DOHH2 (cell line): ENCODE measurements around the gene TTC9B.

Source experiments
- H3F3A ChIP-seq: fragments of 200-600 bp; sonication (generic), shearing (Covaris generic); 2 replicates; pipeline ENCODE4 v1.6.0; 2016; ENCODE audit warnings: antibody characterized with exemption, mild to moderate bottlenecking; ENCODE audit not compliant: control insufficient read depth, insufficient read depth
- H3K27ac ChIP-seq: fragments of 200-600 bp; sonication (generic); 2 replicates; pipeline ENCODE4 v1.5.1; 2014; ENCODE audit warnings: low read depth, mild to moderate bottlenecking, low read length, moderate library complexity
- H3K27me3 ChIP-seq: fragments of 200-600 bp; sonication (generic); 2 replicates; pipeline ENCODE4 v1.6.1; 2014; ENCODE audit warnings: mild to moderate bottlenecking, low read length, mixed read lengths; ENCODE audit not compliant: control insufficient read depth
- H3K36me3 ChIP-seq: fragments of 200-600 bp; sonication (generic); 2 replicates; pipeline ENCODE4 v1.6.1; 2014; ENCODE audit warnings: mild to moderate bottlenecking, low read length, moderate library complexity, mixed read lengths; ENCODE audit not compliant: control insufficient read depth
- H3K4me1 ChIP-seq: fragments of 200-600 bp; sonication (generic); 2 replicates; pipeline ENCODE4 v1.6.1; 2014; ENCODE audit warnings: mild to moderate bottlenecking, low read length, mixed read lengths; ENCODE audit not compliant: control insufficient read depth
- H3K4me2 ChIP-seq: fragments of 200-600 bp; sonication (generic); 2 replicates; pipeline ENCODE4 v1.6.0; 2014; ENCODE audit warnings: mild to moderate bottlenecking, low read length, moderate library complexity
- H3K4me3 ChIP-seq: fragments of 200-600 bp; sonication (generic); 2 replicates; pipeline ENCODE4 v1.5.1; 2014; ENCODE audit warnings: mild to moderate bottlenecking, low read length, mixed read lengths
- H3K79me2 ChIP-seq: fragments of 200-600 bp; sonication (generic); 2 replicates; pipeline ENCODE4 v1.6.1; 2014; ENCODE audit warnings: mild to moderate bottlenecking, low read length, mixed read lengths; ENCODE audit not compliant: control insufficient read depth
- H3K9me2 ChIP-seq: fragments of 200-600 bp; sonication (generic); replicated peaks from 2 replicates; pipeline ENCODE4 v1.6.1; 2014; ENCODE audit warnings: mild to moderate bottlenecking, low read length, mixed read lengths; ENCODE audit not compliant: control insufficient read depth
- H3K9me3 ChIP-seq: fragments of 200-600 bp; sonication (generic); 2 replicates; pipeline ENCODE4 v1.6.1; 2014; ENCODE audit warnings: antibody characterized with exemption, low read length, mixed read lengths; ENCODE audit not compliant: control insufficient read depth, insufficient read depth
- H4K20me1 ChIP-seq: fragments of 200-600 bp; sonication (generic); 2 replicates; pipeline ENCODE4 v1.6.0; 2014; ENCODE audit warnings: low read depth, mild to moderate bottlenecking, antibody characterized with exemption, low read length, moderate library complexity; ENCODE audit not compliant: control insufficient read depth, insufficient read depth
- CTCF ChIP-seq: fragments of 200-600 bp; sonication (generic); IDR thresholded peaks from one replicate; pipeline ENCODE4 v1.5.1; 2014; ENCODE audit warnings: antibody characterized with exemption, mild to moderate bottlenecking, low read depth, low read length; ENCODE audit not compliant: poor library complexity, severe bottlenecking
- EZH2phosphoT487 ChIP-seq: fragments of 200-600 bp; sonication (generic); IDR thresholded peaks from 2 replicates; pipeline ENCODE4 v1.6.1; 2017; ENCODE audit warnings: borderline replicate concordance, mild to moderate bottlenecking, antibody characterized with exemption, low read length, moderate library complexity, mixed read lengths

The TTC9B gene

GRCh38 chr19:40231057-40231456, 12.9 kb upstream of the TTC9B start:
- H3F3A ChIP-seq, result peaks cover 5% of the 10 kb centered on the region; the same call in 1 of the 2 replicates
- H3K4me1 ChIP-seq, result no peaks in the 10 kb centered on the region
- no peaks in the 10 kb centered on the region for H3K9me3 ChIP-seq
- no peaks in the 10 kb centered on the region for H3K27me3 ChIP-seq
- H3K4me3 ChIP-seq, result no peak overlapping the region
- no peak overlapping the region for H3K27ac ChIP-seq
- no peak overlapping the region for H3K4me2 ChIP-seq
- 0 out of 2 replicates have a peak, but pooled peaks cover 4% of the 10 kb centered on the region for H4K20me1 ChIP-seq
- TF ChIP-seq EZH2phosphoT487, result no peak
- TF ChIP-seq CTCF, result no peak
- H3K79me2 ChIP-seq, result no peaks in the 10 kb centered on the region
- H3K9me2 ChIP-seq, result no peaks in the 10 kb centered on the region
- H3K36me3 ChIP-seq, result peaks cover 11% of the 10 kb centered on the region; the same call in 1 of the 2 replicates

- Histone ChIP-seq H3K4me2 (no peak overlapping the region), H4K20me1 (0 out of 2 replicates have a peak, but pooled peaks cover 4% of the 10 kb centered on the region), H3K4me1 (no peaks in the 10 kb centered on the region), H3K36me3 (peaks cover 3% of the 10 kb centered on the region; the same call in 1 of the 2 replicates), H3K27ac (no peak overlapping the region), H3K9me2 (no peaks in the 10 kb centered on the region), H3K9me3 (no peaks in the 10 kb centered on the region), H3K27me3 (no peaks in the 10 kb centered on the region), H3K4me3 (no peak overlapping the region), H3F3A (peaks cover 5% of the 10 kb centered on the region; the same call in 1 of the 2 replicates), H3K79me2 (no peaks in the 10 kb centered on the region)
- TF ChIP-seq EZH2phosphoT487 (no peak), CTCF (no peak)
Observed at GRCh38 chr19:40229926-40230417, 11.8 kb upstream of the TTC9B start.

GRCh38 chr19:40229484-40229883, 11.3 kb upstream of the TTC9B start:
- Histone ChIP-seq H3K27ac (no peak overlapping the region), H3K4me2 (no peak overlapping the region)

More at GRCh38 chr19:40229484-40229883, 11.3 kb upstream of the TTC9B start:
- peaks cover 5% of the 10 kb centered on the region; the same call in 1 of the 2 replicates for H3F3A ChIP-seq
- no peaks in the 10 kb centered on the region for H3K9me3 ChIP-seq
- H3K36me3 ChIP-seq, result no peaks in the 10 kb centered on the region
- no peak for TF ChIP-seq CTCF
- TF ChIP-seq EZH2phosphoT487, result no peak
- no peaks in the 10 kb centered on the region for H3K27me3 ChIP-seq
- H3K4me3 ChIP-seq, result no peak overlapping the region
- no peaks in the 10 kb centered on the region for H3K79me2 ChIP-seq
- 0 out of 2 replicates have a peak, but pooled peaks cover 4% of the 10 kb centered on the region for H4K20me1 ChIP-seq
- no peaks in the 10 kb centered on the region for H3K9me2 ChIP-seq
- no peaks in the 10 kb centered on the region for H3K4me1 ChIP-seq
